Measurements from ENCODE around the gene EYA3. TPM values are rescaled to one million over a fixed set of nuclear protein-coding genes. Genes with fewer than 3 reads are reported as not detected.

The EYA3 gene
- total RNA-seq, 1 donor from 2014 or later, result 20.7 TPM

DNA sequence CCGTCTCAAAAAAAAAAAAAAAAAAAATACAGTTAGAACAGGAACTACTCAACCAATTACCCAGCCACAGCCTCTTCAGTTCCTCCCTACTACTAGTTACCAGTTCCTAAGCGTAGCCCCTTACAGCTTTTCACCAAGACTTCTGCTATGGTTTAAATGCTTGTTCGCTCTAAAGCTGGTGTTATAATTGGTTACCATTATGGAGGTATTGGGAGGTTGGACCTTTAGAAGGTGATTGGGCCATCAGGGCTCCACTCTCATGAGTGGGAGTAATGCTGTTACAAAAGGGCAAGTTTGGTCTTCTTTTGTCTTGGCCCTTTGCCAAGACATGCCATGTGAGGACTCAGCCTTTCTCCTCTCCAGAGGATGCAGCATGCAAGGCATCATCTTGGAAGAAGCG is 156.7 kb downstream of the EYA3 start:
- Mint-ChIP-seq H3K27ac (ENCODE audit: unreplicated experiment) (no peak overlapping the region), H3K4me3 (ENCODE audit: unreplicated experiment) (no peak overlapping the region), H3K27me3 (ENCODE audit: unreplicated experiment) (peaks cover 6% of the 10 kb centered on the region), H3K36me3 (ENCODE audit: low read depth, unreplicated experiment) (no peaks in the 10 kb centered on the region), H3K4me1 (ENCODE audit: unreplicated experiment) (peaks cover 13% of the 10 kb centered on the region), H3K9me3 (ENCODE audit: unreplicated experiment) (no peaks in the 10 kb centered on the region)
- DNase-seq (ENCODE audit: low spot score), result no peak
- TF ChIP-seq CTCF (IDR thresholded peaks at IDR 0.05; ENCODE audit: unreplicated experiment), result no peak

DNA sequence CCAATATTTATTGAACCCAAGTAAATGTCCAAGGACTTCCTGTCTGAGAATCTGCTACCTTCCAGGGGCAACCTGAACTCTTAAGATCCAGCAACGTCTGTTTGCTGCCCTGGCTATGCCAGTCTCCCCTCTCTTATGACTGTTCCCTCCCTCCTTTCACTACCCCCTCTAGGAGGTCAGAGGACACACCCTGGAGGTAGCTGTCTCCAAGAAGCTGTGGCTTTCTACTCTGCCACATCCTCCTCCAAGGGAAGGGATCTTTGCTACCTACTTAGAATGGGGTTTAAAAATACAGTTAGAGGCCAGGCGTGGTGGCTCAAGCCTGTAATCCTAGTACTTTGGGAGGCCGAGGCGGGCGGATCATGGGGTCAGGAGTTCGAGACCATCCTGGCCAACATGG is 157.2 kb downstream of the EYA3 start:
- no peaks in the 10 kb centered on the region for H3K9me3 Mint-ChIP-seq (ENCODE audit: unreplicated experiment)
- H3K4me3 Mint-ChIP-seq (ENCODE audit: unreplicated experiment), result no peak overlapping the region
- H3K4me1 Mint-ChIP-seq (ENCODE audit: unreplicated experiment), result peaks cover 13% of the 10 kb centered on the region
- DNase-seq (ENCODE audit: low spot score), result no peak
- peaks cover 6% of the 10 kb centered on the region for H3K27me3 Mint-ChIP-seq (ENCODE audit: unreplicated experiment)
- H3K27ac Mint-ChIP-seq (ENCODE audit: unreplicated experiment), result no peak overlapping the region
- H3K36me3 Mint-ChIP-seq (ENCODE audit: low read depth, unreplicated experiment), result no peaks in the 10 kb centered on the region
- TF ChIP-seq CTCF (IDR thresholded peaks at IDR 0.05; ENCODE audit: unreplicated experiment), result no peak

DNA sequence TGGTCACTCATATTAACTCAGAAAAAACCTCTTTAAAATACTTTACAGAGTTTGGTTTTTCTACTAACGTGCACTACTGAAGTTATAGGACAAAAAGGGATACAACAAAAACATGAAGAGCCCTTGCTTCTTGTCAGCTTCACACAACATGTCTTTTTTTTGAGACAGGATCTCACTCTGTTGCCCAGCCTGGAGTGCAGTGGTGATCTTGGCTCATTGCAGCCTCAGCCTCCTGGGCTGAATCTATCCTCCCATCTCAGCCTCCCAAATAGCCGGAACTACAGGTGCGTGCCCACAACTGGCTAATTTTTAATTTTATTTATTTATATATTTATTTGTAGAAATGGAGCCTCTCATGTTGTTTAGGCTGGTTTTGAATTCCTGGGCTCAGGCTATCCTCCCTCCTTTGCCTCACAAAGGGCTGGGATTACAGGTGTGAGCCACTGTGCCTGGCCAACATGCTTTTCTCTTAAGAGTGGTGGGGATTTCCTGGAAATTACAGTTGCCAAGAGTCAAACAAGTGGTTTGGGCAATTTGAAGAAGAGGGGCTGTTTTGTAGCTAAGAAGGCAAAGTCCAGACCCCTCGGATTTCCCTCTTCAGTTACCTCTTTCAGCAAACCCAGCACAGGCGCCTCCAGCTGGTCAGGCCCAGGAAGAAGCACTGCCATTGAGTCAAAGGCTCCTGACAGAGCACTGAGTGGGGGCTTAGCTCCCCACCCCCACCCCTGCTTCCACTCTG is 160.0 kb downstream of the EYA3 start:
- DNase-seq (ENCODE audit: low spot score), result no peak
- no peak for TF ChIP-seq CTCF (IDR thresholded peaks at IDR 0.05; ENCODE audit: unreplicated experiment)
- Mint-ChIP-seq H3K4me3 (ENCODE audit: unreplicated experiment) (no peak overlapping the region), H3K4me1 (ENCODE audit: unreplicated experiment) (peaks cover 4% of the 10 kb centered on the region), H3K27ac (ENCODE audit: unreplicated experiment) (no peak overlapping the region), H3K27me3 (ENCODE audit: unreplicated experiment) (no peaks in the 10 kb centered on the region), H3K36me3 (ENCODE audit: low read depth, unreplicated experiment) (no peaks in the 10 kb centered on the region), H3K9me3 (ENCODE audit: unreplicated experiment) (no peaks in the 10 kb centered on the region)

GRCh38 chr1:27922272-27922671 is 166.1 kb downstream of the EYA3 start:
- H3K36me3 Mint-ChIP-seq (ENCODE audit: low read depth, unreplicated experiment), result no peaks in the 10 kb centered on the region
- no peak overlapping the region for H3K4me3 Mint-ChIP-seq (ENCODE audit: unreplicated experiment)
- no peak for TF ChIP-seq CTCF (IDR thresholded peaks at IDR 0.05; ENCODE audit: unreplicated experiment)
- no peaks in the 10 kb centered on the region for H3K27me3 Mint-ChIP-seq (ENCODE audit: unreplicated experiment)
- H3K9me3 Mint-ChIP-seq (ENCODE audit: unreplicated experiment), result no peaks in the 10 kb centered on the region
- H3K27ac Mint-ChIP-seq (ENCODE audit: unreplicated experiment), result no peak overlapping the region
- DNase-seq (ENCODE audit: low spot score), result no peak
- no peaks in the 10 kb centered on the region for H3K4me1 Mint-ChIP-seq (ENCODE audit: unreplicated experiment)

Other genes starting within 250 kb of the EYA3 start
- 9.6 TPM for gene THEMIS2, start 216.1 kb downstream of the EYA3 start, total RNA-seq (ENCODE audit: unreplicated experiment)
- 34.6 TPM for gene RPA2, start 174.0 kb downstream of the EYA3 start, total RNA-seq (ENCODE audit: unreplicated experiment)
- 3.3 TPM for gene SMPDL3B, start 153.6 kb downstream of the EYA3 start, total RNA-seq (ENCODE audit: unreplicated experiment)
- 20.1 TPM for gene XKR8, start 128.6 kb downstream of the EYA3 start, total RNA-seq (ENCODE audit: unreplicated experiment)
- 0.72 TPM for gene PTAFR, start 88.1 kb upstream of the EYA3 start, total RNA-seq (ENCODE audit: unreplicated experiment)
- 99.0 TPM for gene DNAJC8, start 144.4 kb upstream of the EYA3 start, total RNA-seq (ENCODE audit: unreplicated experiment)
- 120 TPM for gene ATP5IF1, start 147.5 kb upstream of the EYA3 start, total RNA-seq (ENCODE audit: unreplicated experiment)
- gene SESN2, start 170.9 kb upstream of the EYA3 start, total RNA-seq (ENCODE audit: unreplicated experiment), result 31.0 TPM
- gene MED18, start 240.4 kb upstream of the EYA3 start, total RNA-seq (ENCODE audit: unreplicated experiment), result 12.4 TPM

All from endothelial cell (in vitro differentiated cells).